Neural cell (in vitro differentiated cells): ENCODE data around the gene ZNF830. TPM values are rescaled to one million over a fixed set of nuclear protein-coding genes. Genes with fewer than 3 reads are reported as not detected.

ENCODE experiments used
- H2AFZ ChIP-seq: fragments of 200-600, 300-800 bp; sonication (generic), shearing (Covaris generic); 2 replicates; pipeline ENCODE4 v1.6.0; 2014; ENCODE audit warnings: low read depth, mild to moderate bottlenecking, antibody characterized with exemption, low read length, moderate library complexity
- H3F3A ChIP-seq: fragments of 200-600 bp; shearing (Covaris generic); 2 replicates; pipeline ENCODE4 v1.6.1; 2016; ENCODE audit warnings: mild to moderate bottlenecking, moderate library complexity, mixed read lengths, antibody characterized with exemption, low read length; ENCODE audit not compliant: insufficient read depth, poor library complexity, severe bottlenecking
- H3K27ac ChIP-seq: fragments of 200-600, 300-800 bp; sonication (generic), shearing (Covaris generic); 2 replicates; pipeline ENCODE4 v1.5.1; 2014; ENCODE audit warnings: mild to moderate bottlenecking, low read length, moderate library complexity
- H3K27me3 ChIP-seq: fragments of 300-800, 200-600 bp; sonication (generic), shearing (Covaris generic); 2 replicates; pipeline ENCODE4 v1.6.0; 2014; ENCODE audit warnings: mild to moderate bottlenecking, low read depth, low read length, moderate library complexity; ENCODE audit not compliant: insufficient read depth
- H3K36me3 ChIP-seq: fragments of 300-800, 200-600 bp; sonication (generic), shearing (Covaris generic); 2 replicates; pipeline ENCODE4 v1.5.1; 2014; ENCODE audit warnings: mild to moderate bottlenecking, antibody characterized with exemption, low read length, moderate library complexity; ENCODE audit not compliant: insufficient read depth
- H3K4me2 ChIP-seq: fragments of 300-800, 200-600 bp; sonication (generic), shearing (Covaris generic); 2 replicates; pipeline ENCODE4 v1.6.0; 2014; ENCODE audit warnings: mild to moderate bottlenecking, low read length
- H3K4me3 ChIP-seq: fragments of 300-800, 200-600 bp; sonication (generic), shearing (Covaris generic); 2 replicates; pipeline ENCODE4 v1.5.1; 2014; ENCODE audit warnings: mild to moderate bottlenecking, low read length, moderate library complexity
- H3K79me2 ChIP-seq: fragments of 200-600 bp; shearing (Covaris generic); replicated peaks from 2 replicates; pipeline ENCODE4 v1.6.0; 2014; ENCODE audit warnings: mild to moderate bottlenecking, low read length, moderate library complexity; ENCODE audit not compliant: insufficient read depth
- H3K9ac ChIP-seq: fragments of 300-800, 200-600 bp; sonication (generic), shearing (Covaris generic); 2 replicates; pipeline ENCODE4 v1.6.1; 2016; ENCODE audit warnings: mild to moderate bottlenecking, low read length, mixed read lengths
- H3K9me2 ChIP-seq: fragments of 200-600 bp; shearing (Covaris generic); 2 replicates; pipeline ENCODE4 v1.6.1; 2016; ENCODE audit warnings: mild to moderate bottlenecking, low read length, mixed read lengths; ENCODE audit not compliant: insufficient read depth
- H3K9me3 ChIP-seq: fragments of 200-600, 300-800 bp; sonication (generic), shearing (Covaris generic); 2 replicates; pipeline ENCODE4 v1.6.1; 2016; ENCODE audit warnings: mild to moderate bottlenecking, mixed run types, low read length, moderate library complexity, mixed read lengths
- H4K20me1 ChIP-seq: fragments of 200-600 bp; shearing (Covaris generic); 2 replicates; pipeline ENCODE4 v1.6.1; 2016; ENCODE audit warnings: mild to moderate bottlenecking, mixed run types; ENCODE audit not compliant: insufficient read depth
- EP300 ChIP-seq: fragments of 450-650 bp; conservative IDR thresholded peaks from 2 replicates; pipeline ENCODE4 v1.6.1; 2014; ENCODE audit warnings: antibody characterized with exemption, mild to moderate bottlenecking, moderate library complexity; ENCODE audit not compliant: poor library complexity, severe bottlenecking
- EZH2 ChIP-seq: fragments of 200-600, 300-800 bp; shearing (Covaris generic), sonication (generic); IDR thresholded peaks from 2 replicates; pipeline ENCODE4 v1.6.1; 2014; ENCODE audit warnings: antibody characterized with exemption, low read length, borderline replicate concordance, mild to moderate bottlenecking; ENCODE audit not compliant: insufficient read depth, poor library complexity, severe bottlenecking
- MXI1 ChIP-seq: fragments of 450-650 bp; conservative IDR thresholded peaks from 2 replicates; pipeline ENCODE4 v1.6.1; 2014; ENCODE audit warnings: antibody characterized with exemption, mild to moderate bottlenecking; ENCODE audit not compliant: poor library complexity, severe bottlenecking
- POLR2AphosphoS5 ChIP-seq: IDR thresholded peaks from 2 replicates; pipeline ENCODE4 v1.6.1; 2012
- RAD21 ChIP-seq: fragments of 450-650 bp; conservative IDR thresholded peaks from 2 replicates; pipeline ENCODE4 v1.6.1; 2014; ENCODE audit warnings: antibody characterized with exemption, mild to moderate bottlenecking, moderate library complexity
- SMC3 ChIP-seq: fragments of 450-650 bp; conservative IDR thresholded peaks from 2 replicates; pipeline ENCODE4 v1.6.1; 2014; ENCODE audit warnings: antibody characterized with exemption, mild to moderate bottlenecking, moderate library complexity; ENCODE audit not compliant: poor library complexity
- TAF1 ChIP-seq: IDR thresholded peaks from 2 replicates; pipeline ENCODE4 v1.6.1; 2012; ENCODE audit warnings: low read depth
- polyA minus RNA-seq: library from RNA; depleted of rRNA, polyadenylated mRNA; stranded (reverse); fragments of >200 nt; gene quantifications from 2 replicates; pipeline ENCODE4 v1.2.3, GENCODE V29; 2014
- polyA plus RNA-seq: library from polyadenylated mRNA; depleted of rRNA; stranded (reverse); fragments of >200 nt; gene quantifications from 2 replicates; pipeline ENCODE4 v1.2.3, GENCODE V29; 2014
- TF ChIP-seq, protein P1 (sequence below): fragments of 450-650 bp; IDR thresholded peaks from 2 replicates; pipeline ENCODE4 v1.5.1; 2014; ENCODE audit warnings: antibody characterized with exemption, mild to moderate bottlenecking, moderate library complexity; ENCODE audit not compliant: poor library complexity, severe bottlenecking
- TF ChIP-seq, protein P2 (sequence below): IDR thresholded peaks from 2 replicates; pipeline ENCODE4 v1.6.1; 2012; ENCODE audit warnings: borderline replicate concordance

The ZNF830 gene, protein sequence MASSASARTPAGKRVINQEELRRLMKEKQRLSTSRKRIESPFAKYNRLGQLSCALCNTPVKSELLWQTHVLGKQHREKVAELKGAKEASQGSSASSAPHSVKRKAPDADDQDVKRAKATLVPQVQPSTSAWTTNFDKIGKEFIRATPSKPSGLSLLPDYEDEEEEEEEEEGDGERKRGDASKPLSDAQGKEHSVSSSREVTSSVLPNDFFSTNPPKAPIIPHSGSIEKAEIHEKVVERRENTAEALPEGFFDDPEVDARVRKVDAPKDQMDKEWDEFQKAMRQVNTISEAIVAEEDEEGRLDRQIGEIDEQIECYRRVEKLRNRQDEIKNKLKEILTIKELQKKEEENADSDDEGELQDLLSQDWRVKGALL
- polyA plus RNA-seq (14.3 and 14.7 TPM in 2 replicates), polyA minus RNA-seq (29.2 and 30.4 TPM in 2 replicates)

DNA sequence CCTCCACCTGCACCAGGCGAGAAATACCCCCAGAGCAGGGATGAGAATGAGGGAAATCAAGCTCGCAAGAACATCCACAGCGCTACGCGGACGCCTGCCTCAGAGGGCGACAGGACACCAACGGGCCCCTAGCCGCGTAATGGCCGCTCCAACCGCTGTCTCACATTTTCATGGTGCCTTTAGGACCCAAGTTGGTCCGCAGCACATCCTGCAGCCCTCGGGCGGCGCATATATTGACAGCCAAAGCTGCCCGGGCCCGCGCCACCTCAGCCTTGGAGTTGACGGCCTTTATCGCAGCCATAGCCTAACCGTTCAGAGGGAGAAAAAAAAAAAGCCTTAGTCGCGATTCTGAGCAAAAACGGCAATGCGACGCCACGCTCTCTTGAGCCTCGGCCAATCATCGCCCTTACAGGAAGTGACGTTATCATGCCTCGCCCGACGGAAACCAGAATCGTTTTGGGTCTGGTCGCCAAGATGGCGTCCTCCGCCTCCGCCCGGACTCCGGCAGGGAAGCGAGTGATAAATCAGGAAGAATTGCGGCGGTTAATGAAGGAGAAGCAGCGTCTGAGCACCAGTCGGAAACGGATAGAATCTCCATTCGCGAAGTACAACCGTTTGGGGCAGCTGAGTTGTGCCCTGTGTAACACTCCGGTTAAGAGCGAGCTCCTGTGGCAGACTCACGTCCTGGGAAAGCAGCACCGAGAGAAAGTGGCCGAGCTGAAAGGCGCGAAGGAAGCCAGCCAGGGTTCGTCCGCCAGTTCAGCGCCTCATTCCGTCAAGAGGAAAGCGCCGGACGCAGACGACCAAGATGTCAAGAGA is at the start of gene ZNF830, which contains the start of gene CCT6B:
ZNF830 (plus strand) TSS at position 448 of the 819 bp plus-strand sequence; CDS start at position 475, 27 bp downstream.
CCT6B (minus strand) TSS at position 368 of the 819 bp plus-strand sequence; CDS start at position 301, 67 bp downstream.
- Histone ChIP-seq H3K27me3 (no peaks in the 10 kb centered on the region), H3K9me2 (no peaks in the 10 kb centered on the region), H3K79me2 (peaks cover 20% of the 10 kb centered on the region), H3K36me3 (no peaks in the 10 kb centered on the region), H2AFZ (peak within 1 kb of the TSS; percentile 98), H3K4me3 (peak within 1 kb of the TSS; percentile 74), H3F3A (no peaks in the 10 kb centered on the region), H3K9me3 (no peaks in the 10 kb centered on the region), H3K9ac (peak within 1 kb of the TSS; percentile 97), H3K4me2 (peak within 1 kb of the TSS; percentile 97), H3K27ac (peak within 1 kb of the TSS; percentile 99), H4K20me1 (no peaks in the 10 kb centered on the region)
- TF ChIP-seq RAD21: peak; percentile 58
- TF ChIP-seq EP300: peak; percentile 72
- peak; percentile 65 for TF ChIP-seq SMC3
- TF ChIP-seq, protein P1, sequence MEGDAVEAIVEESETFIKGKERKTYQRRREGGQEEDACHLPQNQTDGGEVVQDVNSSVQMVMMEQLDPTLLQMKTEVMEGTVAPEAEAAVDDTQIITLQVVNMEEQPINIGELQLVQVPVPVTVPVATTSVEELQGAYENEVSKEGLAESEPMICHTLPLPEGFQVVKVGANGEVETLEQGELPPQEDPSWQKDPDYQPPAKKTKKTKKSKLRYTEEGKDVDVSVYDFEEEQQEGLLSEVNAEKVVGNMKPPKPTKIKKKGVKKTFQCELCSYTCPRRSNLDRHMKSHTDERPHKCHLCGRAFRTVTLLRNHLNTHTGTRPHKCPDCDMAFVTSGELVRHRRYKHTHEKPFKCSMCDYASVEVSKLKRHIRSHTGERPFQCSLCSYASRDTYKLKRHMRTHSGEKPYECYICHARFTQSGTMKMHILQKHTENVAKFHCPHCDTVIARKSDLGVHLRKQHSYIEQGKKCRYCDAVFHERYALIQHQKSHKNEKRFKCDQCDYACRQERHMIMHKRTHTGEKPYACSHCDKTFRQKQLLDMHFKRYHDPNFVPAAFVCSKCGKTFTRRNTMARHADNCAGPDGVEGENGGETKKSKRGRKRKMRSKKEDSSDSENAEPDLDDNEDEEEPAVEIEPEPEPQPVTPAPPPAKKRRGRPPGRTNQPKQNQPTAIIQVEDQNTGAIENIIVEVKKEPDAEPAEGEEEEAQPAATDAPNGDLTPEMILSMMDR: peak; percentile 36
- peak; percentile 87 for TF ChIP-seq MXI1
- peak; percentile 94 for TF ChIP-seq POLR2AphosphoS5
- no peak for TF ChIP-seq EZH2
- peak; percentile 94 for TF ChIP-seq TAF1
- TF ChIP-seq, protein P2, sequence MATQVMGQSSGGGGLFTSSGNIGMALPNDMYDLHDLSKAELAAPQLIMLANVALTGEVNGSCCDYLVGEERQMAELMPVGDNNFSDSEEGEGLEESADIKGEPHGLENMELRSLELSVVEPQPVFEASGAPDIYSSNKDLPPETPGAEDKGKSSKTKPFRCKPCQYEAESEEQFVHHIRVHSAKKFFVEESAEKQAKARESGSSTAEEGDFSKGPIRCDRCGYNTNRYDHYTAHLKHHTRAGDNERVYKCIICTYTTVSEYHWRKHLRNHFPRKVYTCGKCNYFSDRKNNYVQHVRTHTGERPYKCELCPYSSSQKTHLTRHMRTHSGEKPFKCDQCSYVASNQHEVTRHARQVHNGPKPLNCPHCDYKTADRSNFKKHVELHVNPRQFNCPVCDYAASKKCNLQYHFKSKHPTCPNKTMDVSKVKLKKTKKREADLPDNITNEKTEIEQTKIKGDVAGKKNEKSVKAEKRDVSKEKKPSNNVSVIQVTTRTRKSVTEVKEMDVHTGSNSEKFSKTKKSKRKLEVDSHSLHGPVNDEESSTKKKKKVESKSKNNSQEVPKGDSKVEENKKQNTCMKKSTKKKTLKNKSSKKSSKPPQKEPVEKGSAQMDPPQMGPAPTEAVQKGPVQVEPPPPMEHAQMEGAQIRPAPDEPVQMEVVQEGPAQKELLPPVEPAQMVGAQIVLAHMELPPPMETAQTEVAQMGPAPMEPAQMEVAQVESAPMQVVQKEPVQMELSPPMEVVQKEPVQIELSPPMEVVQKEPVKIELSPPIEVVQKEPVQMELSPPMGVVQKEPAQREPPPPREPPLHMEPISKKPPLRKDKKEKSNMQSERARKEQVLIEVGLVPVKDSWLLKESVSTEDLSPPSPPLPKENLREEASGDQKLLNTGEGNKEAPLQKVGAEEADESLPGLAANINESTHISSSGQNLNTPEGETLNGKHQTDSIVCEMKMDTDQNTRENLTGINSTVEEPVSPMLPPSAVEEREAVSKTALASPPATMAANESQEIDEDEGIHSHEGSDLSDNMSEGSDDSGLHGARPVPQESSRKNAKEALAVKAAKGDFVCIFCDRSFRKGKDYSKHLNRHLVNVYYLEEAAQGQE: peak; percentile 91

DNA sequence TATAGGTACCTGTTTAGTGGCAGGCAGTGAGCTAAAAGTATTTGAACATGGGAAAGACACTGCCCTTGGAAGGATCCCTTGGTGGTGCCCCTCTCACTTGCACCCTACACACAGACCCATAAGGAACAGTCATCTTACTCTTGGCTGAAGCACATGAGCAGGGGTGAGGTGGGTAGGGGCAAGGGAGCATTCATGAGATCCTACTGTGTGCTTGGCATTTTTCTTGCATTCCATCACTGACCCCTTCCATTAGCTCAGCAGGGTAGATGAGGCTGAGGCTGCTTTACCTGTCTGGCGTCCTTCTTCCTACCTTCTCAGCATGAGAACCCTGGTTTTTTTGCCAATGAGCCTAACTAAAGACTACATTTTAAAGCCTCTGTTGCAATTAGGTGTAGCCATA is 48.3 kb upstream of the ZNF830 start:
- Histone ChIP-seq H3K9me3 (no peaks in the 10 kb centered on the region), H3K9me2 (no peaks in the 10 kb centered on the region), H4K20me1 (no peaks in the 10 kb centered on the region), H3K36me3 (no peaks in the 10 kb centered on the region), H3K27ac (no peak overlapping the region), H3K4me2 (no peak overlapping the region), H3K27me3 (no peaks in the 10 kb centered on the region), H3K9ac (no peak overlapping the region), H3K79me2 (no peaks in the 10 kb centered on the region), H3K4me3 (no peak overlapping the region), H3F3A (no peaks in the 10 kb centered on the region), H2AFZ (no peak overlapping the region)
- TF ChIP-seq TAF1: no peak
- TF ChIP-seq, protein P1: no peak
- TF ChIP-seq RAD21: no peak
- no peak for TF ChIP-seq SMC3
- TF ChIP-seq POLR2AphosphoS5: no peak
- no peak for TF ChIP-seq EZH2
- TF ChIP-seq EP300: no peak
- TF ChIP-seq MXI1: no peak
- TF ChIP-seq, protein P2: no peak
